NCI-H460 (cell line): Measurements from ENCODE around the gene HDAC4. TPM values are rescaled to one million over a fixed set of nuclear protein-coding genes. Genes with fewer than 3 reads are reported as not detected.
A peak's percentile ranks its signal among the peaks of the same experiment; 100 is the strongest.

Experiments
- DNase-seq: peaks from one replicate; pipeline ENCODE4 v3.0.0-alpha.2; 2016; ENCODE audit warnings: low read depth; ENCODE audit errors: extremely low read depth
- total RNA-seq: library from RNA; depleted of rRNA; stranded (reverse); fragments of >200 nt; shearing (Covaris generic); gene quantifications from 2 replicates; pipeline ENCODE4 v1.2.3, GENCODE V29; 2014

HDAC4 gene
- total RNA-seq, 1 experiment from 2014 or later = 21.0 TPM

DNA sequence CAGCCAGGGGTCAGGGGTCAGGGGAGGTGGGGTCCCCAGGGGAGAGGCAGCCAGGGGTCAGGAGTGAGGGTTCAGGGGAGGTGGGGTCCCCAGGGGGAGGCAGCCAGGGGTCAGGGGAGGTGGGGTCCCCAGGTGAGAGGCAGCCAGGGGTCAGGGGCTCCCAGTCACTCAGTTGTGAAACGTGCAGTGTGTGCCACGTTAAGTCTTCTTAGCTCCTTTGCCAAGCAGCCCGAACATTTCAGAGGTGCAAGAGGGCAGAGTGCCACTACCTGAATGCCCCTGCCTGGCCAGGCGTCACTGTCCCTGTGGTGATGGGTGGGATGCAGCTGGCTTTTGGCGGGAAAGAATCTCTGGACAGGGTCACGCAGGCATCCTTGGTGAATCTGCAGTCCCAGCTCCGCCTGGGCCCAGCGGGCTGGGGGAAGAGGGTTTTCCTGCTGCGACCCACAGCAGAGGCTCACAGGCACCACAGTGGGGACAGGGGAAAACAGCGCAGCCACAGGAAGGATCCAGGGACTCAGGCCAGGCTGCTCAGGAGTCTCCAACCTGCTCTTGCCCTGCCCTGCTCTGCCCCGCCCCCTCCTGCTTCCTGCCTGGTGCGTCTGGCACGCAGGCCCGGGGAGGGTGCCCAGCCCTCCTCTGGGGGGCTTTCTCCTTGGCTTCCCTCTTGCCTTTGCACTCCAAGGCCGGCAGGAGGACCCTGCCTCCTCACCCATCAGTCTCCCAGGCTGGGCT lies 364.7 kb downstream of the HDAC4 start:
- DNase-seq = no peak

DNA sequence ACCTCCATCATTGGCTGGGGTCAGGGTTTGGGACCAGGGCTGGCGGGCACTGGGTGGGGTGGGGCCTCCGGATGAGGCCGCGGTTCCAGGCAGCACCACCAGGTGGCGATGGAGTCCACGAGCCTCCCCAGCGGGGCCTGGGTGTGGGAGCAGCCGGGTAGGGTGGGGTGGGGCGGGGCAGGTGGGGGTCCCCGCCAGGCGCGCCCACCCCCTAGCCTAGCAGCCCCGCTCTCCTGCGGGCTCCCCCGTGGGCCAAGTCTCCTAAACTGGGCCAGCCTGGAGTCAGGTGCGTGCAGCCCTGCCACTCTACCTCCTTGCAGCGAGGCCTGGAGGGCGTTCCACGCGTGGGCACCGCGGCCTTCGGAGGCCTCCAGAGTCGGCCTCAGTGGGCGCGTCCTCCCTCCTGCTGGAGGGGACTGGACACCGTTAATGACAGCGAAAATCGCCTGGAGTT lies 365.4 kb downstream of the HDAC4 start:
- peak; percentile 43 for DNase-seq

DNA sequence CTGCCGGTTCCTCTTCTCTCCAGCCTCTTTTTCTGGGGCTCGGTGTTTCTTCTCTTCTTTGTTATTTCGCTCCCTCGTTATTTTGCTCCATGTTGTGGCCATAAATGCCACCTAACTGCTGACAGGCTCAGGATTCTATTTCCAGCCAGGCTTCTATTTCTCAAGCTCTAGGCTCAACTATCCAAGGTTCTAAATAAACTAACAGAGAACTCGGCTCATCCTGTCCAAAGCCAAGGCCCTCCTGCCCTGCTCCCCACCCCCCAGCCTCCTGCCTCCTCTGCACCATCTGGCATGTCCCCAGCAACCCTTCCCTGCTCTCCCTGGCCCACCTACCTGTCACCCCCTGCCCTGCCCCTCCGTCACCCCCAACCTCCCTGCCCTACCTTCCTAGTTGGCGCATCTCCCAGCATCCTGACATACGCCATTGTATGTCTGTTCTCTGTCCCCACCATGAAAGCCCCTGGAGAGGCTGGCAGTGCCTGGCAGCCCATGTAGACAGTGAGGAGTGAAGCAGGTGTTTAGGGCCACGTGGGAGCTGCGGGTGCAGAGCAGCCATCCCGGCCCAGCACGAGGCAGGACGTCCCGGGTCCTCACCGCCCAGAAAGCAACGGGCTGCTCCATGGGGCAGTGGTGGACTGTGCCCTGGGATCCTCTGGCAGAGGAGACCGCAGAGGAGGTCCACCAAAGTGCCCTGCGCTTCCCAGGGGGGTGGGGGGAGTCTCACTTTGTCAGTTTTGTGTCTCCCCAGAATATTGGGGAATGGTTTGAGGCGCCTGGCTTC lies 366.1 kb downstream of the HDAC4 start:
- no peak for DNase-seq

DNA sequence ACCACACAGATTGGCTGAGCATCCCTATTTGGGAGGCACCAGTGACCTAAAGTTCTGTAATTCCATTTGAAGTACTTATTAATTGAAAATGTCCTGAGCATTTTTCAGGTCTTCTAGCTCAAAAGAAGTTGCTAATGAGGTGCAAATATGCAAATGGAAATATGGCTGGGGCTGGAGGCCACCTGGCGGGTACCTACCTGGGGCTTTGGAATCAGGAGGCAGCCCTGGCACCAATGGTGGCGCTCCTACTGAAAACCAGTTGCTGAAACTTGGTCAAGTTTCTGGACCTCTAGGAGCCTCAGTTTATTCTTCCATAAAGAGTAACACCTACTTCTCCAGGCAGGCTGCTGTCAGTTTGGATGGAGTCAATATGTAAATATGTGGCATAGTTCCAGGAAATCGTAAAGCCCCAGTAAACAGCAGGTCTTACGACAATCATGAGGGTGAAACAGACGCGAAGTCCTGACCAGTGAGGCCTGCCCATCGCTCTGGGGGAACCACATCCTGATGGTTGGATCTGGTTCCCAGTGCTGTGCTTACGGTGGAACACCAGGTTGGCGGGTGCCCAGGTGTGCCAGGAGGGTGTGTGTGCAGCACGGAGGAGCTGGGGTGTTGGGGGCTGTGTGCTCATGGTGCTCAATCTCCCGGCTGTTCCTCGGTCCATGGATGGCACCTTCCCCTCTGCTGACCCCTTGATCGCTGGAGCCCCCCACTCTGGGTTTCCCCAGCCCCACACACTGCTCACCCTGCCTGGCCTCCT lies 366.8 kb downstream of the HDAC4 start:
- no peak for DNase-seq

DNA sequence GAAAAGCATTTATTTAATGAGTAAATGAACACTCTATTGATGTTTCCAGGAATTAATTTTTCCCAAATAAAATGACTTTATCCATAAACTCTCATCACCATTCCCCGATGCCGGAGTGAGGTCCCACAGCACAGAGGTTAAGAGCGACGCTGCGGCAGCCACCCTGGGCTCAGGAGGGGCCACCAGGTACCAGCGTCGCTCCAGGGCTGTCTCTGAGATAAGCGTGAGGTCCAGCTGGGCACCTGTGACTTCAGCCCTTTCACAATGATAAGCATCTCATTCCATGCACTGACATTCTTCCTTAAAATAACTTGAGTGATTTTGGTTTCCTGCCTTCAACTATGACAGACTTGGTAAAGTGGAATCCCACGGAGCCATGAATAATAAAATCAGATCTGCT lies 370.9 kb downstream of the HDAC4 start:
- DNase-seq = no peak

DNA sequence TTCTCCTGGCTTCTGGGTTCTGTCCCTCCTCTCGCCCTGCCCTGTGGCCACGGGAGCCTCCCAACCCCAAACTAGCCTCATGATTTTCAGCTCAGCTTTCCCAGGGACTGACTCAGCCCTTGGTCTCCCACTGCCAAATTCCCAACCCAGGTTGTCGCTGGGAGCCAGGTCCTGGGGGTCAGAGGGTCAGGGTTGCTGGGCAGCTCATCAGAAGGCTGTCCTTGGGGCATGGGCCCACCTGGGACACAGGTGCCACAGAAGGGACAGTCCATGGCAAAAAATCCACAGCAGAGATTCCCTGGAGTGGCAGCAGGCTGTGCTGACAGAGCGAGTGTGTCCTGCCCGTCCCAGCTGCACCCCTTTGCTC lies 372.6 kb downstream of the HDAC4 start:
- DNase-seq = no peak

DNA sequence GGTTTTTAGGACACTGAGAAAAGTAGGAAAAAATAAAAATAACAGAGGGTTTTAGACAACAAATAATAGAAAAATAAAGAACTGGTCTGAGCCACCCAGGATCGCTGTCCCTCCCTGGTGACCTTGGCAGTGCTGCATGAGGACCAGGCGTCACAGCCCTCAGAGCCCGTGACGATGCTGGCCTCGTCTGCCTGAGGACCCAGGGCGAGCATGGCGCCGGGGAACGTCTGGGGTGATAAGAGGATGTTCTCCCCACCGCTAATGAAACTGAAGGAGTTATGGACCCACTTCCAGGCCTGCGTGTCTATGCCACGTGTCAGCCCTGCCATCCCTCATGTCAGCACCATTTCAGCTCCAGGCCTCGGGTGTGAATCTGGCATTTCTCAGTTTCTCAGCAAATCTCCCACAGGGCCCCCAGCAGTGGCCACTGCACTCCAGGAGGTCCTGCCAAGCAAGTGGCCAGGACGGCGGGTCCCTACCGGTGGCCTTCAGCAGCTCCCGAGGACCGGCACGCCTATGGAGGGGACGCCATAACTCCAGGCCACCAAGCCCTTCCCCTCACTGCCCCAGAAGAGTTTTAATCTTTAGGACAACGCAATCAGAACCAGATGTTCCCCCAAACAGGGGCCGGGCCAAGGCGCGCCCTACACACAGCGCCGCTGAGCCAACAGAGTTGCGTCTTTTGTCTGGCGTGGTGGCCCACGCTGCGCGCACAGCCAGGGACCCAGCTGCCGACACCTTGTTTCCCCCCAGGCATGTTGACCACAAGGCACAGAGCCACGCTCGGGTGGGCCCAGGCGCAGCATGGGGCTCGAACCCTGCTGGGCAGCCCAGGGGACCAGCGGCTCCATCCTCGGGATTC lies 373.2 kb downstream of the HDAC4 start:
- DNase-seq = no peak

DNA sequence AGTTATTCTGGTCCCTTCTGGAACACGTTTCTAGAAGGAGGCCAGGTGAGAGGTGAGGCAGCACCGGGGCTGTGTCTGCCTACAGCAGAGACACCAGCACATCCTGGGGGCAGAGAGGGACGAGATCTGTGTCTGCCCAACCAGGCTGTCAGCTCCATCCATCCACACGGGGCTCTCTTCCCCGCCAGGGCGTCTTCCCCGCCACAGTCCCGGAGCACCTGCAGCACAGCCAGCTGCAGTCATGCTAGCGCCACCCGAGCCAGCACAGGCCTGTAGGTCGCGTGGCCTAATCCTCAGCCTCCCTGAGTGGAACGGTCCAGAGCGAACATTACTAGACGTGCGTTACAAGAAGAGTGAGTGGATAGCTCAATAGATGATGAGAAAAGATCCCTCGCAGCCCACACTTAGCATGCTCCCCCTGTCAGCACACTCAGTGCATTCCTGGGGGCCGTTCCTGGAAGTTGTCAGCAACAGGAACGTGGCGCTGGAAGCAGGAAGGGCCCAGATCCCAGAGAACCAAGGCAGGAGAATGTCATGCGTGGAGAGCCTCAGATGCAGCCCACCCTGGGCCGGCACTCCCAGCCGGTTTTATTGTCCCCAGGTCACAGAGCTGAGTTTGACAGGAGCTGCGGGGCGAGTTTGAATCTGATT lies 374.0 kb downstream of the HDAC4 start:
- no peak for DNase-seq

- DNase-seq = no peak
These were observed 374.8 kb downstream of the HDAC4 start for GRCh38 chr2:239025951-239026461.

GRCh38 chr2:239025096-239025801 lies 375.6 kb downstream of the HDAC4 start:
- DNase-seq = peak; percentile 33

- DNase-seq = no peak
These were observed 376.6 kb downstream of the HDAC4 start for GRCh38 chr2:239024226-239024625.

- no peak for DNase-seq
These were observed 378.2 kb downstream of the HDAC4 start for GRCh38 chr2:239022437-239023260.

GRCh38 chr2:239021651-239022436 lies 379.0 kb downstream of the HDAC4 start:
- DNase-seq = no peak

GRCh38 chr2:239021224-239021623 lies 379.6 kb downstream of the HDAC4 start:
- DNase-seq = no peak

DNA sequence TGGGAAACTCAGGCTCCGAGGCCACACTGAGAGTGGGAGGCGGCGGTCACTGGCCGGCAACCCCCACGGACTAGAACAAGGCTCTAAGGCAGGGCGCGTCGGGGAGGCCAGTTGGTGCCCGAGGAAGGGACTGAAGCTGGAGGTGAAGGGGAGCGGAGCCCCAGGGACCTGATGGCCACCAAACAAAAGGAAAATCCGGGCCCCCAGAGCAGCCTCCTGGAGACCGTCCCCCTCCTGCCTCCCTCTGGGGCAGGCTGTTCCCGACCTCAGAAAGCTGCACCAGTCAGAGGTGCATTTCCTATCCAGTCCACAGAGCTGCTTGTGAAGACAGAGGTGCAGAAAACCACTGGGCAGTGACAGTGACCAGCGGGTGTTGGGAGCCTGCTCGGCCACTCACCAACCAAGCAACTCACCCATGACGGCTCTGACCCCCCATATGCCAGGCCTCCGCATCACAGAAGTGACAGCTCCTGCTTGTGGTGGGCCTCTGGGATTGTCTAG lies 380.2 kb downstream of the HDAC4 start:
- no peak for DNase-seq

- no peak for DNase-seq
These were observed 381.6 kb downstream of the HDAC4 start for GRCh38 chr2:239019183-239019581.
